HL-60/S4 treated with phorbol 12-myristate 13-acetate at 8.2 ng/mL for 4 days and 3 days (cell line): Measurements from ENCODE around the gene PAPSS2.
"Not testable (repeated sequence)": the region's sequence is repeated elsewhere in the genome, so short reads cannot be mapped to it uniquely, and the experiment has no call there.

Experiments
- in situ Hi-C: fragments of 300-500 bp; cut with MboI; formaldehyde crosslinking; loops from 2 replicates; pipeline ENCODE4 v1.15.0; 2022; ENCODE audit warnings: low sequenced_read_pairs

The PAPSS2 gene

DNA sequence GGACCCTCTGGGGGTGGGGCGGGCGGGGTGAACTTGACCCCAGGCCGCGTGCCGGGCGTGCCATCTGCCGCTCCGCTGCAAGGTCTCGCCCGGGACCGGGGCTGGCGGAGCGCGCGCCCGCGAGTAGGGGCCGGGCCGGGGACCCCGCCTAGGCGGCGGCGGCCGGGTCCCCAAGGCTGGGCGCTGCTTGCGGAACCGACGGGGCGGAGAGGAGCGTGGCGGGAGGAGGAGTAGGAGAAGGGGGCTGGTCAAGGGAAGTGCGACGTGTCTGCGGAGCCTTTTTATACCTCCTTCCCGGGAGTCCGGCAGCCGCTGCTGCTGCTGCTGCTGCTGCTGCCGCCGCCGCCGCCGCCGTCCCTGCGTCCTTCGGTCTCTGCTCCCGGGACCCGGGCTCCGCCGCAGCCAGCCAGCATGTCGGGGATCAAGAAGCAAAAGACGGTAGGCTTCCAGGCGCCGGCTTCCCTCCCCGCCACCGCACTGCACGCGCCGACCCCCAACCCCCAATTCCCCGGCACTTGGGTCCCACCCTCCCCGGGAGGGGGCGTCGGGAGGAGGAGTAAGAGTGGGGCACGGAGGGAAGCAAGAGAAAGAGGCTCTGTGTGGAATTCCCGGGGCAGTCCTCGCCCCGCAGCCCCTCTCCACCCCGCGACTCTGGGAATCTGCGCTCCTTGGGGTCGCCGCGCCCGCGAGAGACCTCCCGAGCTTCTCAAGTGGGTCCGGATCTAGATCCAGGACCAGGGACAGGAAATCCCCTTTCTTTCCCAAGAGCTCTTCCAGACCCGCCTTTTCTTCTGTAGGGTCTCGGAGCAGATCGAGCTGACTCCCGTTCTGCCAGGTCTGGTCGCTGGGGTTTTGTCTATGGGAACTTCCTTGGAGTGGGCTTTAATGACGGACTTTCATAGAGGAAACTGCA, at the start of gene PAPSS2:
PAPSS2 (plus strand) TSS at position 308 of the 913 bp plus-strand sequence; CDS start at position 412, 104 bp downstream.
- in situ Hi-C loops = no loop called here

DNA sequence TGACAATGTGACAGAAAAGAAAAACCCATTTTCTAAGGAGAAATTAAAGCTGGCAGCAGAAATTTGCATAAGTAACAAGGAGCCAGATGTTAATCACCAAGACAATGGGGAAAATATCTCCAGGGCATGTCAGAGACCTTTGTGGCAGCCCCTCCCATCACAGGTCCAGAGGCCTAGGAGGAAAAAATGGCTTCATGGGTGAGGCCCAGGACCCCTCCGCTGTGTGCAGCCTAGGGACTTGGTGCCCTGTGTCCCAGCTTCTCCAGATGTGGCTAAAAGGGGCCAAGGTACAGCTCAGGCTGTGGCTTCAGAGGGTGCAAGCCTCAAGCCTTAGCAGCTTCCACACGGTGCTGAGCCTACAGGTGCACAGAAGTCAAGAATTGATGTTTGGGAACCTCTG, 48.3 kb upstream of the PAPSS2 start:
- in situ Hi-C loops = not testable (repeated sequence)

DNA sequence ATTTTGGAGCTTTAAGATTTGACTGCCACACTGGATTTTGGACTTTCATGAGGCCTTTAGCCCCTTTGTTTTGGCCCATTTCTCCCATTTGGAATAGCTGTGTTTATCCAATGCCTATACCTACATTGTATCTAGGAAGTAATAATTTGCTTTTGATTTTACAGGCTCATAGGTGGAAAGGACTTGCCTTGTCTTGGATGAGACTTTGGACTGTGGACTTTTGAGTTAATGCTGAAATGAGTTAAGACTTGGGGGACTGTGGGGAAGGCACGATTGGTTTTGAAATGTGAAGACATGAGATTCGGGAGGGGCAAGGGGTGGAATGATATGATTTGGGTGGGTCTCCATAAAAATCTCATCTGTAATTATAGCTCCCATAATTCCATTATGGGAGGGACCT, 47.6 kb upstream of the PAPSS2 start:
- in situ Hi-C loops = no loop called here

DNA sequence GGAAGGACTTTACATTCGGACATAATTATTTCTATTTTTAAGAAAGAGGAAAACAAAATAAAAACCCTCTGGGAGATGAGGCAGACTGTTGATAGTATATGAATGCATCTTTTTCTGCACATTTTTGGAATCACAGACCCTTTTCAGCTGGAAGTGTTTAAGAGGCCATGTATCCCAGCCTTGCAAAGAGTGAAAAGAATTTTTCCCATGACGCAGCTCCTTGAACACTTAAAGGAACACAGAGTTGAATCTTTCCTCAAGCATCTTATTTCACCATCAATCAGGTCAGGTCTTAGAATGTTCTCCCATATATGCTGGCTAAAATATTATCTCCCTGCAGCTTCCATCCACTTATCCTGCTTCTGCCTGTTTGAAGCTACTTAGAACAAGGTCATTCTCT, 45.9 kb upstream of the PAPSS2 start:
- in situ Hi-C loops = no loop called here

DNA sequence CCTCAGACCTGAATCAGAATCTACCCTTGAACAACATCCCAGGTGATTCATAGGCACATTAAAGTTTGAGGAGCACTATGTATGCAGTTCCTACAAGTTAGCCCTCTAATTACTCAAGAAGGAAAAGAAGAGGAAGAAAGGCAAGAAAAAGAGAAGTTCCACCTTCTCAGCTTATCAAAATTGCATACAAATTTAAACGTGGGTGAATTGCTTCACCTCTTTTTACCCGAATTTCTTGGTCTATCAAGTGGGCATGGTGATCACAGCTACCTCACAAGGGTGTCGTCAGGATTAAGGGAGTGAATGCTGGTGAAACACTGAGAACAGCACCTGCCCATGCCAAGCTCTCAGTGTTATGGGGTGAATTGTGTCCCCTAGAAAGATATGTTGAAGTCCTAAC, 43.8 kb upstream of the PAPSS2 start:
- in situ Hi-C loops = no loop called here

- in situ Hi-C loops = no loop called here
Measured at GRCh38 chr10:87617503-87617902, 42.2 kb upstream of the PAPSS2 start.

- in situ Hi-C loops = no loop called here
Measured at GRCh38 chr10:87618566-87619423, 40.9 kb upstream of the PAPSS2 start.

DNA sequence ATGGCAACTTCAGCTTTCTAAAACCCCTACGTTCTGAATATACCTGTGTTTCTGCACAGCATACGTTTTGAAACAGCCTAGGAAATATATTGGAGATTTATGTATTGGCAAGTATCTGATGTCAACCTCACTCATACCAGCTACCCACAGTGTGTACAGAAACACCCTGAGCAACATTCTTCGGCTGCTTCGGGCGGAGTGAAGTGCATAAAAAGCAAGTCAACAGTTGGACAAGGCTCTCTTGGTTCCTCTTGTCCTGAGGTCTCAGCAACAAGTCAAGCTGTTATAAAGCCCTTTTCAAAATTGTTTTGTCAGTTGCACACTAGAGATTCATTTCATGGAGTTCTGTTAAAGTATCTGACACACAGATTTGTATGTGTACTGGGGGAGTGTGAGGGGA, 40.0 kb upstream of the PAPSS2 start:
- in situ Hi-C loops = no loop called here

GRCh38 chr10:87621440-87621839, 38.2 kb upstream of the PAPSS2 start:
- in situ Hi-C loops = not testable (repeated sequence)

DNA sequence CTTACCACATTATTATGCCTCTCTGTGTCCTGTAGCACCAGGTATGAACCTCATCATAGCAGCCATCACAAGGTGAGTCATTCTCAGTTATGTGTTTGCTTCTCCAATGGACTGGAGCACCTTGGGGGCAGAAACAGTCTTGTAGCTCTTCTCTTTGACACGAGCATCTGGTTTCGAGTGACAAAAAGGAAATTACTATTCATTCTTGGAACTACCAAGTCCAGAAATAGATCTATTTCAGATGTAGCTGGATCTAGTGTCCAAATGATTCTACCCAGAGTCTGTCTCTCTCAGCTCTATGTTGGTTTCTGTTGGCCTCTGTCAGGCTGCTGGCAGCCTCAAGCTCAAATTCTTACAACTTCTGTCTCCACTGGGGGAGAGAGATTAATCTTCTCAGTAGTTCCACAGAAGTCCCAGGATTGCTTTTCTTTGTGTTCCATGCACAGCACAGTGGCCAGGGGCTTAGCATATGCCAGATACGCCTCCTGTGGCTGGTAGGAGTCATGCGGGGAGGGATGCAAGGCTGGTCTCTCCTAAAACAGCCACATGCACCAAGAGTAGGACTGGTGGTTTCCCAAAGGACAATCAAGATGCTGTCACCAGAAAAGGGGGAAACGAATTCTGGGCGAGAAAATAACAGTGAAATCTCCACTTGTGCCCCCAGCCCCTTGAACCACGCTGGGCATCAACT, 37.2 kb upstream of the PAPSS2 start:
- in situ Hi-C loops = no loop called here

- in situ Hi-C loops = no loop called here
Measured at GRCh38 chr10:87623191-87623590, 36.5 kb upstream of the PAPSS2 start.

- in situ Hi-C loops = no loop called here
Measured at GRCh38 chr10:87625661-87626060, 34.0 kb upstream of the PAPSS2 start.

GRCh38 chr10:87626422-87626892, 33.2 kb upstream of the PAPSS2 start:
- in situ Hi-C loops = no loop called here

DNA sequence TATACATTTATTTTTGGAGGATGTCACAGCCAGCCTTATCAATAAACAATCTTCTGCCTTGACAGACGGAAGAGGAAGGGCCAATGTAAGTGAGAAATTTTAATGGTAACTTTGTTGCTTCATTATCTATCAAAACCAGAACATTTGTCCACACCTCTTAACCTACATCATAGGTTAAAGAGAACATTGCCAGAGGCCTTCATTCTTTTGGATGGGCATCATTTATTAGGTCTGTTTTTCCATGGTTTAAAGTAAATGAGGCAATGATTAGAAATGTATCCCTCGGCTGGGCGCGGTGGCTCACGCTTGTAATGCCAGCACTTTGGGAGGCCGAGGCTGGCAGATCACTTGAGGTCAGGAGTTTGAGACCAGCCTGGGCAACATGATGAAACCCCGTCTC, 29.5 kb upstream of the PAPSS2 start:
- in situ Hi-C loops = no loop called here

GRCh38 chr10:87632454-87632853, 27.2 kb upstream of the PAPSS2 start:
- in situ Hi-C loops = no loop called here

DNA sequence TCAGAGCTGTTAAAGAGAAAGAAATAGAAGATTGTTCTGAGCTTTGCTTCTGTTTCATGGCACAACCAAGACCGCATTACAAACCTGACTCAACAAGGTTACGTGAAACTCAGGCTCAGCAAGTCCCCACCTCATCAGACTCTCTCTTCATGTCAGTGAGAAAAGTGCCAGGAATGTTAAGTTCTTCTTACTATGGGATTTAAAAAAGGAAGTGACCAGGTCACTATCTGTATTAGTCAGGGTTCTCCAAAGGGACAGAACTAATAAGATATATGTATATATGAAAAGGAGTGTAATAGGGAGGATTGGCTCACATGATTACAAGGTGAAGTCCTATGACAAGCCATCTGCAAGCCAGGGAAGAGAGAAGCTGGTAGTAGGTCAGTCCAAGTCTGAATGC, 25.4 kb upstream of the PAPSS2 start:
- in situ Hi-C loops = no loop called here

DNA sequence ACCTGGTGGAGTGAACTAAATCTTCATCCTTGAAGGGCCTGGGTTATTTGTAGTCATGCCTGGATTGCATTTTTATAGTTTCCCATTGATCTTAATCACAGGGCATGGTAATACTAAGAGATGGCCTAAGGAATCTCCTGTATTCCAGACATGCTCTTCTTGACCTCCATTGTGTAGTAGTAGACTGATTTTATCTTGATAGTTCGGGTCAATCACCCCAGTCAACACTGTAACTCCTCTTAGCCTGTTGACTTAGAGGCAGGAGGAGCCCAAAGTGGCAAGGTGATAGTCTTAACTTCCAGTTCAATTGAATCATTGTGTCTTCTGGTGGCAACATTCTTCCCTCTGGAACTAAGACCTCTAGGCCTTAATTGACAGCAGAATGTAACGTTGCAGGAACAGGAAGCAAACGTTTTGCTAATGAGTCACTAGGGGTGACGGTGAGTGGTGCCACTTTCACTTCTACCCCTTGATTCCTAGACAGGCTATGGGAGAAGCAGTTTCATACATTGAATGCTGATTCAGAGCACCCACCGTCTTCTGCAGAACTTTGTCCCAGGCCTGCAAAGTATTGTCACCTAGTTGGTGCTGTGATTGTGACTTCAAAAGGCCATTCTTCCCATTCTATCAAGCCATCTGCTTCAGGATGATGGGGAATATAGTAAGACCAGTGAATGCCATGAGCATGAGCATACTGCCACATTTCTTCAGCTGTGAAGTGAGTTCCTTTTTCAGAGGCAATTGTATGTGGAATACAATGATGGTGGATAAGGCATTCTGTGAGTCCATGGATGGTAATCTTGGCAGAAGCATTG, 24.0 kb upstream of the PAPSS2 start:
- in situ Hi-C loops = no loop called here

- in situ Hi-C loops = no loop called here
Measured at GRCh38 chr10:87636313-87636915, 23.3 kb upstream of the PAPSS2 start.

GRCh38 chr10:87639493-87639892, 20.2 kb upstream of the PAPSS2 start:
- in situ Hi-C loops = no loop called here

DNA sequence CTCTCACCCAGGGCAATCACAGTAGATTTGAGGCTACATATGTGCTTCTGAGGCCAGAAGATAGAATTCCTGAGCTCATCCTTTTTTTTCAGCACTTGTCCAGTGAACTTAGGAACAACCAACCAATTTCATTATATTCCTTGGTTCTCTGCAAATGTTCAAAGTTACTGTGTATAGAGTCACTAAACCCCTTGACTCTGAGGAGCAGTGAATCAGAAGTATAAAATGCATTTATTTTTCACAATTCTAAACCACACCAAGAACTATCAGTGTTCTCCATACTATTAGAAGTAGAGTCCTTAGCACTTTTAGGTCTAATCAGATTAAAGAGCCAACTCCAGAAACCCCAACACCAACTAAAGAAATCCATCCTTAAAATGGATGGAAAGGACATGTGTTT, 19.6 kb upstream of the PAPSS2 start:
- in situ Hi-C loops = no loop called here
